Uterus (tissue), 4 donors: ENCODE results near the gene CNOT4. TPM values are rescaled to one million over a fixed set of nuclear protein-coding genes. Genes with fewer than 3 reads are reported as not detected.

Experiments
- DNase-seq, 2 donors: peaks; one replicate each; pipeline ENCODE4 v3.0.0-alpha.2; 2019 to 2020
- H3K27ac ChIP-seq, 2 donors: fragments of 200-600 bp; sonication (generic); 1 replicate in 1 of 2; 2 replicates in 1 of 2; pipeline ENCODE4 v1.5.1; 2016 to 2018
- H3K27me3 ChIP-seq, 2 donors: fragments of 200-600 bp; sonication (generic); one replicate each; pipeline ENCODE4 v1.5.1; 2018 to 2019; ENCODE audit warnings: control low read depth in 1 of 2
- H3K36me3 ChIP-seq, 2 donors: fragments of 200-600 bp; sonication (generic); one replicate each; pipeline ENCODE4 v1.5.1; 2019; ENCODE audit warnings: control low read depth in 1 of 2
- H3K4me1 ChIP-seq, 2 donors: fragments of 200-600 bp; sonication (generic); one replicate each; pipeline ENCODE4 v1.5.1; 2018 to 2019; ENCODE audit warnings: control low read depth in 1 of 2
- H3K4me3 ChIP-seq, 2 donors: fragments of 200-600 bp; sonication (generic); 1 replicate in 1 of 2; 2 replicates in 1 of 2; pipeline ENCODE4 v1.5.1; 2018 to 2019; ENCODE audit warnings: mild to moderate bottlenecking in 1 of 2
- H3K9me3 ChIP-seq, 2 donors: fragments of 200-600 bp; sonication (generic); one replicate each; pipeline ENCODE4 v1.5.1; 2019; ENCODE audit warnings: control low read depth in 1 of 2
- CTCF ChIP-seq, 4 experiments: fragments of 200-600 bp in 2 of 4; fragments of 450-650 bp in 2 of 4; sonication (generic) in 2 of 4; IDR thresholded peaks; one replicate each; pipeline ENCODE4 v1.5.1; 2016 to 2019; ENCODE audit warnings: antibody characterized with exemption in 4 of 4, mild to moderate bottlenecking in 2 of 4, moderate library complexity in 1 of 4
- POLR2A ChIP-seq, 2 donors: fragments of 450-650 bp; IDR thresholded peaks; one replicate each; pipeline ENCODE4 v1.6.1; 2016; ENCODE audit warnings: antibody characterized with exemption in 2 of 2, mild to moderate bottlenecking in 1 of 2, moderate library complexity in 1 of 2
- intact Hi-C: fragments of 100-400 bp; cut with DNase I; formaldehyde crosslinking; loops from one replicate; pipeline ENCODE4 v1.15.1; 2023; ENCODE audit warnings: low total_unique reads
- total RNA-seq, 4 donors: library from RNA; depleted of rRNA in 3 of 4; stranded (reverse); fragments of >200 nt in 3 of 4; gene quantifications; one replicate each; pipeline versions ENCODE4 v1.1.0 to v1.2.4, GENCODE V29; 2014 to 2023
- donor health status: DM: yes; HTN: yes; CAD: no.

CNOT4 gene
- total RNA-seq, 4 donors from 2014 or later: 13.2 to 35.6 (median 20.6) TPM

GRCh38 chr7:135337506-135337905 lies 172.4 kb downstream of the CNOT4 start:
- Histone ChIP-seq H3K27ac (no peak overlapping the region), H3K4me3 (no peak overlapping the region), H3K4me1 (no peaks in the 10 kb centered on the region), H3K9me3 (no peaks in the 10 kb centered on the region), H3K36me3 (no peaks in the 10 kb centered on the region), H3K27me3 (no peaks in the 10 kb centered on the region)
- no peak for DNase-seq
- intact Hi-C loops: no loop called here
- TF ChIP-seq POLR2A (IDR thresholded peaks at IDR 0.05): no peak

DNA sequence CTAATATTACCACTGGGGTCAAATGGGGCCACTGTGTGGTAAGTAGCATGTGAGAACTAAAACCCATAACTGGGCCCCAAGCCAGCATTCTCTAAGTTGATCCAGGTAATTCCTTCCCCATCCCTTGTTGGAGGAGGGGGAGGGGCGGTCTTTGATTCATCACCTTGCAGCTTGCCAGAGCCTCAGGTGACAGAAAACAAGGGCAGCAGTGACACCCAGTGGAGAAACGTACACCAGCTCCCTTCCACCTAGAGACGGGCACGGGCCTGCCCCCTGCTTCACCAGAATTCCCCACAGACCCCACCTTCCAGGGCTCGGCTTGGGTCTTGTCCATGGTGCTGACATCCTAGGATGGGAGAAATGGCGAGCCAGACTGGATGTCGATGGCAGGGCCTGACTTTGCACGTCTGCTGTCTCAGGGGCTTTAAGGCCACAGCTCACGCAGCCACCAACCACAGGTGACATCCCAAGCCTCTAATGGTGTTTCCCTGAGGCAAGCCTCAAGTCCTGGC lies 174.2 kb downstream of the CNOT4 start:
- Histone ChIP-seq H3K27ac (no peak overlapping the region), H3K4me3 (no peak overlapping the region), H3K9me3 (no peaks in the 10 kb centered on the region), H3K36me3 (no peaks in the 10 kb centered on the region), H3K4me1 (no peaks in the 10 kb centered on the region), H3K27me3 (no peaks in the 10 kb centered on the region)
- intact Hi-C loops: no loop called here
- peak; percentile 25 to 41 for DNase-seq
- TF ChIP-seq CTCF (IDR thresholded peaks at IDR 0.05) (peak in 2 of 4 experiments; percentile 6 to 53), POLR2A (IDR thresholded peaks at IDR 0.05) (no peak)

DNA sequence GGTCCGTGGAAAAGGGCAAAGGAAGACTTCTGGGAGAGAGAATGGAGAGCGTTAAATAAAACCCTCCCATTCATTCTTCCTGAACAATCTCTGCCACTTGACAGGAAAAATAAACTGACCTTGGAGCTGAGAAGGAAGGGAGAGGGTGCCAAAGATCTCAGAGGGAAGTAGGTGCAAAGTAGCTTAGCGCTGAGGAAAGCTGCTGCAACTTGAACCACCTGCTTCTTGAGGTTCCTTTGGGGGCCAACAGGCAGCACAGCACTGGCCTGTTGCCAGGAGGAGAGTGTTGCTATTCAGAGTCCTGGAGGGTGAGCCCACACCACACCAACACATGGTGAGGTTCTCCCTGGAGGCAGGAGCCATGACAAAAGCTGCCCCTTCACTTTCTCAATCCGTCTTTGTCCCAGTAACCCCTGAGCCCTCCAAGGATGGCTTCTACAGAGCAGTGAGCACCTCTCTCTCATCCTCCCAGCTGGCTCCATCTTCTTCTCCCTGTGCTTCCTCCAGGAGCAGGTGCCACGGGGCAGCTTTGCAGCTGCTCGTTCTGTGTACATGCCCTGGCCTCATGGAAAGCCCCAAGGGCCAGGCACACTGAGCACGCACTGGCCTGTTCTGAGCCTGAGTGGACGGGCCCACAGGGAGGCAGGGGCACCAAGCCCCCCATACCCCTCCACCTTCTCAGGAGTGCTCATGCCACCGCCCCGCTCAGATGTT lies 174.9 kb downstream of the CNOT4 start:
- H3K27me3 ChIP-seq: no peaks in the 10 kb centered on the region
- no peak overlapping the region for H3K27ac ChIP-seq
- no peak for TF ChIP-seq POLR2A (IDR thresholded peaks at IDR 0.05)
- TF ChIP-seq CTCF (IDR thresholded peaks at IDR 0.05): no peak
- intact Hi-C loops: no loop called here
- H3K9me3 ChIP-seq: no peaks in the 10 kb centered on the region
- DNase-seq: no peak
- no peak overlapping the region for H3K4me3 ChIP-seq
- no peaks in the 10 kb centered on the region for H3K4me1 ChIP-seq
- no peaks in the 10 kb centered on the region for H3K36me3 ChIP-seq

- no peaks in the 10 kb centered on the region for H3K36me3 ChIP-seq
- no peak for DNase-seq
- H3K4me1 ChIP-seq: no peaks in the 10 kb centered on the region
- no peak overlapping the region for H3K4me3 ChIP-seq
- no peaks in the 10 kb centered on the region for H3K27me3 ChIP-seq
- no peaks in the 10 kb centered on the region for H3K9me3 ChIP-seq
- intact Hi-C loops: no loop called here
- H3K27ac ChIP-seq: no peak overlapping the region
- TF ChIP-seq POLR2A (IDR thresholded peaks at IDR 0.05) (no peak), CTCF (IDR thresholded peaks at IDR 0.05) (no peak)
Observed at GRCh38 chr7:135333946-135334345, 176.0 kb downstream of the CNOT4 start.

DNA sequence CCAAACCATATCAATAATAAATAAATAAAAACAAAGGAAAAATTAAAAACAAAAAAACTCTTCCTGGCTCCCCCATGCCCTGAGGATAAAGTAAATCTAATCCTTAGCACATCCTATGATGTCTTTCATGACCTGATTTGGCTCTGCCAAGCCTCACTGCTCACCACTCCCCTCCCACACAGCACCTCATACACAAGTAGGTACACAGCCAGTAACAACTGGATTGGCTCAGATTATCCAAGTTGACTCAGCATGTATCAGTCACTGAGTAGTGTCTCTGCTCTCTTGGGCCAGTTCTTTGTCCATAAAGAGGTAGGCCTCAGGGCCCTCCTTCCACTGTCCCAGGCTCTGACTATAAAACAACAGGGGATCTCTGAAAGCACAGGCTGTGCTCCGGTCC lies 176.7 kb downstream of the CNOT4 start:
- no peaks in the 10 kb centered on the region for H3K27me3 ChIP-seq
- intact Hi-C loops: no loop called here
- DNase-seq: no peak

More for the DNA sequence above, 176.7 kb downstream of the CNOT4 start:
- Histone ChIP-seq H3K4me3 (no peak overlapping the region), H3K36me3 (no peaks in the 10 kb centered on the region), H3K4me1 (no peaks in the 10 kb centered on the region), H3K27ac (no peak overlapping the region), H3K9me3 (no peaks in the 10 kb centered on the region)
- no peak for TF ChIP-seq POLR2A (IDR thresholded peaks at IDR 0.05)
- no peak for TF ChIP-seq CTCF (IDR thresholded peaks at IDR 0.05)
